WTC11 (cell line): ENCODE results near the gene DPYSL4.

ENCODE experiments used
- ATF6 ChIP-seq: sonication (generic); formaldehyde crosslinking; IDR thresholded peaks from 2 replicates; pipeline ENCODE4 v1.8.1; 2023; ENCODE audit warnings: mild to moderate bottlenecking, missing genetic modification reagents
- CTCF ChIP-seq: fragments of 200-600 bp; IDR thresholded peaks from 2 replicates; pipeline ENCODE4 v1.8.0; 2022; ENCODE audit warnings: antibody characterized with exemption
- JUN ChIP-seq: sonication (generic); formaldehyde crosslinking; IDR thresholded peaks from 2 replicates; pipeline ENCODE4 v1.8.0; 2023; ENCODE audit warnings: mild to moderate bottlenecking, missing genetic modification reagents
- KAT7 ChIP-seq: sonication (generic); formaldehyde crosslinking; IDR thresholded peaks from 2 replicates; pipeline ENCODE4 v1.8.1; 2023; ENCODE audit warnings: missing genetic modification reagents, mild to moderate bottlenecking, borderline replicate concordance
- MLX ChIP-seq: sonication (generic); formaldehyde crosslinking; IDR thresholded peaks from 2 replicates; pipeline ENCODE4 v1.8.1; 2023; ENCODE audit warnings: mild to moderate bottlenecking, missing genetic modification reagents, moderate library complexity
- MXD4 ChIP-seq: fragments of 250-450 bp; sonication (Bioruptor Pico); IDR thresholded peaks from 2 replicates; pipeline ENCODE4 v1.8.0; 2021; ENCODE audit warnings: mild to moderate bottlenecking, moderate library complexity, borderline replicate concordance
- NFYB ChIP-seq: sonication (generic); formaldehyde crosslinking; conservative IDR thresholded peaks from 2 replicates; pipeline ENCODE4 v1.8.0; 2022; ENCODE audit warnings: low read depth, missing genetic modification reagents
- SP1 ChIP-seq: sonication (generic); formaldehyde crosslinking; conservative IDR thresholded peaks from 2 replicates; pipeline ENCODE4 v1.8.1; 2022; ENCODE audit warnings: missing genetic modification reagents

GRCh38 chr10:132199268-132199853 is 12.6 kb downstream of the DPYSL4 start:
- TF ChIP-seq CTCF (no peak), MLX (CRISPR knock-in tag) (no peak), SP1 (CRISPR knock-in tag) (no peak), NFYB (CRISPR knock-in tag) (no peak), KAT7 (no peak), ATF6 (no peak), JUN (CRISPR knock-in tag) (no peak), MXD4 (CRISPR knock-in tag) (no peak)
